Astrocyte of the spinal cord (primary cell): ENCODE results near the gene DENND6B.

Experiments
- DNase-seq: peaks from one replicate; pipeline ENCODE4 v3.0.0; 2011; ENCODE audit warnings: low read depth, low spot score
- H3K4me3 ChIP-seq: 2 replicates; pipeline ENCODE4 v1.5.1; 2011; ENCODE audit warnings: low read depth, mild to moderate bottlenecking, low read length, moderate library complexity
- in situ Hi-C: cut with HindIII; loops from 2 replicates; pipeline ENCODE4 v1.10.0; 2017; ENCODE audit warnings: low sequenced_read_pairs
- TF ChIP-seq, protein P1 (sequence below): IDR thresholded peaks from 2 replicates; pipeline ENCODE4 v1.5.1; 2012; ENCODE audit warnings: low read depth, mild to moderate bottlenecking, low read length, inconsistent platforms

The DENND6B gene

DNA sequence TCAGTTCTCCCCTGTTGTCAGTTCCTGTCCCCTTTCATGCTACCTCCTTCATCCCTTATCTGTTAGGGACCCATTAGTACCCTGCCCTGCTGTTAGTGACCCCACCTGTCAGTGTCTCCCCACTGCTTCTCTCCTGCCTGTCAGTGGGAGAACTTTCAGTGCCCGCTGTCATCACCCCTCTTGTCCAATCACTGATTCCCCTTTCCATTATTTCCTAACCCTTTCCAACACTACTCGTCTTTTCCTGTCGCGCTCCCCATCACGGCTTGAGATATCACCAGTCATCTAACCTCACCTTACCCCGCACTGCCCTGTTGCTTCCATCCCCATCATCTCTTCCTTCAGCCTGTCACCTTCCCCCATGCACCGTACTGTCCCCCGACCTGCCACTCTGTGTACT, 20.3 kb upstream of the DENND6B start:
- in situ Hi-C loops = no loop called here
- TF ChIP-seq, protein P1, sequence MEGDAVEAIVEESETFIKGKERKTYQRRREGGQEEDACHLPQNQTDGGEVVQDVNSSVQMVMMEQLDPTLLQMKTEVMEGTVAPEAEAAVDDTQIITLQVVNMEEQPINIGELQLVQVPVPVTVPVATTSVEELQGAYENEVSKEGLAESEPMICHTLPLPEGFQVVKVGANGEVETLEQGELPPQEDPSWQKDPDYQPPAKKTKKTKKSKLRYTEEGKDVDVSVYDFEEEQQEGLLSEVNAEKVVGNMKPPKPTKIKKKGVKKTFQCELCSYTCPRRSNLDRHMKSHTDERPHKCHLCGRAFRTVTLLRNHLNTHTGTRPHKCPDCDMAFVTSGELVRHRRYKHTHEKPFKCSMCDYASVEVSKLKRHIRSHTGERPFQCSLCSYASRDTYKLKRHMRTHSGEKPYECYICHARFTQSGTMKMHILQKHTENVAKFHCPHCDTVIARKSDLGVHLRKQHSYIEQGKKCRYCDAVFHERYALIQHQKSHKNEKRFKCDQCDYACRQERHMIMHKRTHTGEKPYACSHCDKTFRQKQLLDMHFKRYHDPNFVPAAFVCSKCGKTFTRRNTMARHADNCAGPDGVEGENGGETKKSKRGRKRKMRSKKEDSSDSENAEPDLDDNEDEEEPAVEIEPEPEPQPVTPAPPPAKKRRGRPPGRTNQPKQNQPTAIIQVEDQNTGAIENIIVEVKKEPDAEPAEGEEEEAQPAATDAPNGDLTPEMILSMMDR = no peak
- no peak for DNase-seq
- no peak overlapping the region for H3K4me3 ChIP-seq

DNA sequence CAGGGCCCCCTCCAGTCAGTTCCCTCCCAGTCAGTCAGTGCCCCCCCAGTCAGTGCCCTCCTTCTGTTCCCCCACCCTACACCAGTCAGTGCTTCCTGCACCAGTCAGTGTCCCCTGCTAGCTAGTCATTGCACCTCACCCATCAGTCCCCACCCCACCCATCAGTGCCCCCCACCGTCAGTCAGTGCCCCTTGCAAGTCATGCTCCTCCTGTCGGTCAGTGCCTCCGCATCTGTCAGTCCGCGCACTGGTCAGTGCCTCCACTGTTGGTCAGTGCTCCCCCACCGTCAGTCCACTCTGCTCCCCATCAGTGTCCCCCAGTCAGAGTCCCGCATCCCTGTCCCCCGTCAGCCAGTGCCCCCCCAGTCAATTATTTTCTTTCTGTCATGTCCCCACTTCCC, 19.7 kb upstream of the DENND6B start:
- in situ Hi-C loops = no loop called here

DNA sequence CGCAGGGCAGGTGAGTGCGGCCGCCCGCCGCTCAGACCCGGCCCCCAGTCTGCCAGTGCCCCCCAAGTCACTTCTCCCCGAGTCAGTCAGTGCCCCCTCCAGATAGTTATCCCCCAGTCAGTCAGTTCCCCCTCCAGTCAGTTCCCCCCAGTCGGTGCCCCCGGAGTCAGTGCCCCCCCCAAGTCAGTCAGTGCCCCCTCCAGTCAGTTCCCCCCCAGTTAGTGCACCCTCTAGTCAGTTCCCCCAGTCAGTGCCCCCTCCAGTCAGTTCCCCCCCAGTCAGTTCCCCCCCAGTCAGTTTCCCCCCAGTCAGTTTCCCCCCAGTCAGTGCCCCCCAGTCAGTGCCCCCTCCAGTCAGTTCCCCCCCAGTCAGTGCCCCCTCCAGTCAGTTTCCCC, 16.7 kb upstream of the DENND6B start:
- DNase-seq = no peak

More for the DNA sequence above, 19.7 kb upstream of the DENND6B start:
- no peak overlapping the region for H3K4me3 ChIP-seq
- no peak for DNase-seq
- TF ChIP-seq, protein P1 = no peak

GRCh38 chr22:50342651-50343540, 16.1 kb upstream of the DENND6B start, which contains the start of gene PPP6R2:
PPP6R2 (plus strand) TSS chr22:50343327; CDS start chr22:50393909, 50,582 bp downstream.
- TF ChIP-seq, protein P1 = no peak
- DNase-seq = peak; percentile 56
- peak within 1 kb of the TSS; percentile 59 for H3K4me3 ChIP-seq
- in situ Hi-C loops = no loop called here

More for the DNA sequence above, 16.7 kb upstream of the DENND6B start:
- in situ Hi-C loops = no loop called here
- TF ChIP-seq, protein P1 = no peak
- H3K4me3 ChIP-seq = peak overlapping the region; percentile 59

- in situ Hi-C loops = no loop called here
- peak overlapping the region; percentile 57 for H3K4me3 ChIP-seq
- DNase-seq = peak; percentile 82
- TF ChIP-seq, protein P1 = peak; percentile 95
Observed at GRCh38 chr22:50341977-50342650, 15.3 kb upstream of the DENND6B start.

DNA sequence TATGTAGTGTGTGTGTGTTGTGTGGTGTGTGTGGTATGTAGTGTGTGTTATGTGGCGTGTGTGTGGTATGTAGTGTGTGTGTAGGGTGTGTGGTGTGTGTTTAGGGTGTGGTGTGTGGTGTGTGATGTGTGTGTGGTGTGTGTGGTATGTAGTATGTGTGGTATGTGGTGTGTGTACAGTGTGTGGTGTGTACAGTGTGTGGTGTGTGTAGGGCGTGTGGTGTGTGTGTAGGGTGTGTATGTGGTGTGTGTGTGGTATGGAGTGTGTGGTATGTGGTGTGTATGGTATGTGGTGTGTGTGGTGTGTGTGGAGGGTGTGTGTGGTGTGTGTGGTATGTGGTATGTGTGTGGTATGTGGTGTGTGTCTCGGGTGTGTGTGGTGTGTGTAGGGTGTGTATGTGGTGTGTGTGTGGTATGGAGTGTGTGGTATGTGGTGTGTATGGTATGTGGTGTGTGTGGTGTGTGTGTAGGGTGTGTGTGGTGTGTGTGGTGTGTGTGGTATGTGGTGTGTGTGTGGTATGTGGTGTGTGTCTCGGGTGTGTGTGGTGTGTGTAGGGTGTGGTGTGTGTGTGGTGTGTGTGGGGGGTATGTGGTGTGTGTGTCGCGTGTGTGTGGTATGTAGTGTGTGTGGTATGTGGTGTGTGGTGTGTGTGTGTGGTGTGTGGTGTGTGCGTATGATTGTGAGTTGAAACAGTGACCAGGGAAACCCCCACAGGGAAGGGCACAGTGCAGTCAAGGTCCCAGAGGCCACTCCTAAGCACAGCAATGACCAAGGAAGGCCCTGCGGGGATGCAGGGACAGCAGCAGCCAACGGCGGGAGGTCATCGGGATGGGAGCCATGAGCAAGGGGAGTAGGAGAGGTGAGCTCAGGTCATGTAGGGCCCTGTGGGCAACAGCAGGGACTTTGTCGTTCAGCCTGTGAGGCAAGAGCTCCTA, 13.4 kb upstream of the DENND6B start:
- in situ Hi-C loops = no loop called here
- TF ChIP-seq, protein P1 = no peak
- no peak overlapping the region for H3K4me3 ChIP-seq
- DNase-seq = no peak
